CD4-positive, alpha-beta T cell treated with Interleukin-12 subunit alpha and Interleukin-12 subunit beta, for 1 hour (primary cell): ENCODE measurements around the gene TAPBPL.
"Not testable (repeated sequence)": the region's sequence is repeated elsewhere in the genome, so short reads cannot be mapped to it uniquely, and the experiment has no call there.

Experiments
- DNase-seq: peaks from one replicate; pipeline ENCODE4 v3.0.0-alpha.2; 2020

The TAPBPL gene

GRCh38 chr12:6451348-6452244 lies at the start of gene TAPBPL:
TAPBPL (plus strand) TSS chr12:6452042; CDS start chr12:6452249, 207 bp downstream.
- DNase-seq = peak; percentile 88

- no peak for DNase-seq
These were observed 47.5 kb upstream of the TAPBPL start for GRCh38 chr12:6404390-6404789.

- no peak for DNase-seq
These were observed 45.9 kb upstream of the TAPBPL start for GRCh38 chr12:6405963-6406362.

- no peak for DNase-seq
These were observed 44.4 kb upstream of the TAPBPL start for GRCh38 chr12:6407236-6407954.

- no peak for DNase-seq
These were observed 35.2 kb upstream of the TAPBPL start for GRCh38 chr12:6416596-6416995.

GRCh38 chr12:6418796-6419195 lies 33.0 kb upstream of the TAPBPL start:
- no peak for DNase-seq

- no peak for DNase-seq
These were observed 31.5 kb upstream of the TAPBPL start for GRCh38 chr12:6420364-6420763.

GRCh38 chr12:6423267-6424007 lies 28.4 kb upstream of the TAPBPL start:
- DNase-seq = peak; percentile 89

GRCh38 chr12:6424008-6424347 lies 27.9 kb upstream of the TAPBPL start:
- DNase-seq = no peak

- no peak for DNase-seq
These were observed 27.0 kb upstream of the TAPBPL start for GRCh38 chr12:6424866-6425265.

- DNase-seq = peak; percentile 23
These were observed 26.0 kb upstream of the TAPBPL start for GRCh38 chr12:6425590-6426531.

- peak; percentile 80 for DNase-seq
These were observed 24.8 kb upstream of the TAPBPL start for GRCh38 chr12:6426882-6427671.

- DNase-seq = not testable (repeated sequence)
These were observed 24.0 kb upstream of the TAPBPL start for GRCh38 chr12:6427796-6428195.

GRCh38 chr12:6428326-6428725 lies 23.5 kb upstream of the TAPBPL start:
- DNase-seq = no peak

GRCh38 chr12:6430124-6430989 lies 21.5 kb upstream of the TAPBPL start:
- no peak for DNase-seq

- peak; percentile 42 for DNase-seq
These were observed 18.9 kb upstream of the TAPBPL start for GRCh38 chr12:6432991-6433390.

- DNase-seq = peak; percentile 49
These were observed 17.4 kb upstream of the TAPBPL start for GRCh38 chr12:6434205-6435140.

GRCh38 chr12:6435961-6436715 lies 15.7 kb upstream of the TAPBPL start:
- DNase-seq = no peak
